Epidermal melanocyte (primary cell): Measurements from ENCODE around the gene BTBD8.
"Not testable (repeated sequence)": the region's sequence is repeated elsewhere in the genome, so short reads cannot be mapped to it uniquely, and the experiment has no call there.

Experiments
- DNase-seq: peaks from one replicate; pipeline ENCODE4 v3.0.0; 2011; ENCODE audit warnings: low spot score; ENCODE audit not compliant: insufficient read length

BTBD8 gene

DNA sequence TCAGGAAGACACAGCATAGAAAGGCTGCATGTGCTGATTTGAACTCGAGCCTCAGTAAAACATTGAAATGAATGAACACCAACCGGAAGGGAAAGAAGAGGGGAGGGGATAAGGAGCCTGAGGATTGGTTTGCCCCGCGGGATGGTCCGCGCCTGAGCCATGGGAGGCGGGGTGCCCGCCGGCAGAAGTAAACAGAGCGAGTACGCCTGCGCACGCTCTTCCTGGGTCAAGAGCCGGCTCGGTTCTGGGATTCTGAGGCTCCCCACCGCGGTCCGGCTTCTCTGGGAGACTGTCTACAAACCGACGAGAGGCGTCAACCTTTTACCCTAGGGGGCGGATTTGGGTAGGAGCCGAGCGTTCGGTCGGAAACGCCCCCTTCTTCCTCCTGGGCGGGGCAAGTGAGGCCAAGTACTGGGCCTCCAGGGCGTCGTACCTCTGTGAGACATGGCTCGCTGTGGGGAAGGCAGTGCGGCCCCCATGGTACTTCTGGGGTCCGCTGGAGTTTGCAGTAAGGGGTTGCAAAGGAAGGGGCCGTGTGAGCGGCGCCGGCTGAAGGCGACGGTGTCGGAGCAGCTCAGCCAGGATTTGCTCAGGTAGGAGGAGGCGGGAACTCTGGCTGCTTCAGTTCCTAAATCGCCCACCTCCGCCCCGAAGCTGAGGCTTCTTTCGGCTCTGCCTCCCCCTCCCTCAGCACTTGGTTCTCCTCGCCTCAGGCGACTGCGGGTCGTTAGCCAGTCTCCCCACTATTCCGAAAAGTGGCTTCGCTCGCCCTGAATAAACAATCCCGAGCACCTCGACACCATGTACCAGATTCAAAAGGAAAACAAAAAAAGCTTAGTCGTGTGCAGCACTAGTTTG is at the start of gene BTBD8:
BTBD8 (plus strand) TSS at position 218 of the 858 bp plus-strand sequence; CDS start at position 445, 227 bp downstream.
- DNase-seq = peak; percentile 71

DNA sequence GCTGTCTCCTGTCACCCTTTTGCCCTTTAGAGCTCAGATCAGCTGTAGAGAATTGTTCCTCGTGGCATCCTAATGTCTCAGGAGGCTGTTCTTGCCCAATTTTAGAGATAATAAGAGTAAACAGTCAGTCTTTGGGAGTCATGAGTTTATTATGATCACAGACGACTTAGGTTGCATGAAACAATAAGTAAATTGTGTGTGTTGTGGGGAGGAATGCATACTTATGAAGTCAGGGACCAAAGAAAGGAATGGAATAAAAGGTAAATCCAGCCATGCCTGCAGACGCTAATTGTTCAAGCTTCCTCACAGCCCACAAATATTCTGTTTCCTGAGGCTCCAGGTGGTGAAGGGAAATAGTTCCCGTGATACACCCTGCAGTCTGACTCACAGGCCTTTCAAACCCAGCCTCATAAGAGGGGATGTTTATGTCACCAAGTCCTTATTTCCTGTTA is 49.5 kb upstream of the BTBD8 start:
- no peak for DNase-seq

DNA sequence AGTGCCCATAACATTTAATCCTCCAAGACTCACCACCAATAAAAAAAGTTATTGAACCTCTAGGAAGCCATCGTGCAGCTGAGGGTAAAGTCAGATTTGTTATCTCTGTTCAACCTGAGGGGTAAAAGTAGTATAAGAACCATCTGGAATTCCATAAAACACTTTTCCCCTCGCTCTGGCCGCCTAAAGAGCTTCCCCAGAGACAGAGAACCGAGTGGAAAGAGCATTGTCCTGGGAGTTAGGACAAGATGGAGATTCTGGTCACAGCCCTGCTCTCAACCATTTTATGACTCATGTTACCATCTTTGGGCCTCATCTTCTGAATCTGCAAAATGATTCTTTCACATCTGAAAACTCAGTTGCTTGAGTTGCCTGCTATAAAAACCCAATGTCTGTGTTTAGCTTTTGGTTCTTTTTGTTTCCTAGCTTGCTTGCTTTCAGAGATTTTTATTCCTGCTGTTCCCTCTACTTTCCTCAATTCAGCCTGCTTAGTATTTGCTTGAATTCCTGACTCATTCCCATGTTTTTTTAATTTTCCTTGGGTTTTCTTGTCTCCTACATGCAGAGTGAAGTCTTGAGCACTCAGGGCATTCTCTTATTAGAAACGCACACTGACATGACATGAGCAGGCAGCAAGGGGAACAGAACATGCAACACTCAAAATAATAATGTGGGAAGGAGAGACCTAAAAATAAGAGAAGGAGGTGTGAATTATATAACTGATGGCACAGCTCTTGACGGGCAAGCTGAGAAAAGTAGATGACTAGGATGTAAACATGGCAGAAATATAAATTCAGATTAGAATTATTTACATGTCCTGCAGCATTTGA is 48.6 kb upstream of the BTBD8 start:
- no peak for DNase-seq

DNA sequence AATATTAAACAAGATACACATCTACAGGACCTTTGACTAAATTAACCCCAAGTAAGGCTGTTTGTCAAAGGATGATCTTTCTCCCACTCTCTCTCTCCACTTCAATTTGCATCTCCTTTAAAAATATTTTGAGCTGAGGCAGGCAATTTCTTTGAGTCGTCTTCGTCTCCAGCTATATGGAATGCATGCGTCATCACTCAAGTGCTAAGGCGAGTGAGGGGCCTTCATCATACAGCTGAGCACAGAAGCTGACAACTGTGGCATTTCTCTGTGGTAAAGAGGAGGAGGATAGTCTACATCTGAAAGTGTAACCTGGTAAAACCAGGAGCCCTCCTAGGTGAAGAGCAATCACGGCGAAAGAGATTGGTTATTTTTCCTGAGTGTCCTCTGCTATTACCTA is 42.7 kb upstream of the BTBD8 start:
- DNase-seq = no peak

DNA sequence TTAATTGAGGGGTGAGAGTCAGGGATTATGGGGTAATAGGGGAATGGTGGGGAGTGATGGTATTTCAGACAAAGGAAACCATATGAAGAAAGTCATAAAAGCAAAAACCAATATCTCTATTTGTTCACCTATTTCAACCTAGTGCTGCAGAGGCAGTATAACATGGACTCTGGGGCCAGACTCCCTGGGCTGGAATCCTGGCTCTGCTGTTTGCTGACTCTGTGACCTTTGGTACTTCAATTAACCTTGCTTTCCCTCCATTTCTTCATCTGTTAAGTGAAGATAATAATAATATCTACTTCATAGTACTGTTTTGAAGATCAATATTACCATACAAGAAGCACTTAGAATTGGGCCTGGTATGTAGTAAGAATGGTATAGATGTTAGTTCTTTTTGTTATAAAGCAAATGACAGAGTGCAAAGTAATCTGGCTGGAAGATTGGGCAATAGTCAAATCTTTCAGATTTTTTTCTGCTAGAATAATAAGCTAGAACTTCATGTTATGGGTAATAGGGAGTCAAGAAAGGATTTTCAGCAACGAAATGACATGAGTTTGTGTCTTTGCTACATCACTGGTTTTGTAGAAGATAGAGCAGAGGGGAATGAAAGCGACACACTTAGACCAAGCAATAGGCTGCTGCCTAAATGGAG is 41.3 kb upstream of the BTBD8 start:
- no peak for DNase-seq

DNA sequence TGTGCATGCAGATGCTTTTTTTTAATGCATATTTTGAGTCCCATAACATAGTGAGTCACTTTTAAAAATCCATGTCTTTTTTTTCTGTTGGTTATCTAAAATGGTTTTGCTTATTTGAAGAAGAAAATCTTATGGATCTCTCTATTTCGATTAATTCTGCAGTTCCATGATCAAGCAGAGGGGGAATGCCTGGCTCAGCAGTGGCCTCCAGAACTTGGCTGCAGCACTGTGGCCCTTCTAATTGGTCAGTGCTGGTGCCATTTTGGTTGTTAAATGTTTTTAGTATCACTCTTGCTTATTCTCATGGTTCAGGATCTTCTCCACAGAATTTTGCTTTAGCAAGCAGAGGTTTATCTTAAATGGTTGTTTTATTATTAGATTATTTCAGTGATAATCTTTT is 39.2 kb upstream of the BTBD8 start:
- no peak for DNase-seq

DNA sequence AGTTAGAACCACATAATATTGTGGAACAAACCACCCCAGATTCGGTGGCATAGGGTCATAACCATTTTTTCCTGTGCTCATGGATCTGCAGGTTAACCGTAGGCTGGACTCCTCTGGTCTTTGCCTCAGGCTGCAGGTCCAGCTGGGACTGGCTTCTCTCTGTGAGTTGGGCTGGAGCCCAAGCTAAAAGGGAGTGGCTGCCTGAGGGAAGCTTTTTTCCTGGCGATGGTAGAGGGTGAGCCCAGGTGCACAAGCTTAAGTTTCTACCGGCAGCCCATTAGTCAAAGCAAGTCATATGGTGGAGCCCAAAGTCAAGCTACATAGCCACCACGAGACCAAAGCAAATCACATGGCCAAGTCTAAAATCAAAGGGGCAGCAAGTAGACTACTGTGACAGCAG is 36.5 kb upstream of the BTBD8 start:
- DNase-seq = no peak

DNA sequence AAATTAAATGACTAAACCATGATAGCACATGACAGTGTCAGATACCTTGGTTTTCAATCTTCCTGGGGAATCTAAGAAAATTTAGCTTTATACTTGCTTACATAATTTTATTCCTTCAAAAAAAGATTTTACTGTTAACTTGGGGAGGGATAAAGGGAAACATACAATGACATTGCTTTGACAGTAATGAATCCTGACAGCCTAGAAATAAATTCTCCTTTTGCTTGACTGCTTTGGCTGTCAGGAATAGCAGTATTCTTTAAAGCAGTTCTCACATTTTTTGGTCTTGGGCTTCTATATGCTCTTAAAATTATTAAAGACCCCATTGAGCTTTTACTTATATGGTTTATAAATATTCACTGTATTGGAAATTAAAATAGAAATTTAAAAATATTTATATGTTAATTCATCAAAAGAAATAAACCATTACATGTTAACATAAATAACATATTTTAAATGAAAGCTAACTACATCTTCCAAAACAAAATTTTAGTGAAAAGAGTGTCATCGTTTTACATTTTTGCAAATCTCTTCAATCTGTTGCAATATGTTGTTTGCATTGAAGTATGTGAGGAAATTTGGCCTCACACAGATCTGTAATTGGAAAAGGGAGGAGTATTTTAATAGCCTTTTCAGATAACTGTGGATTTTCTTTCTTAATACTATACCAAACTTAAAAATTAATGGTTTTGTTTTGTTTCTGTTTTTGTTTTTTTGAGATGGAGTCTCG is 34.2 kb upstream of the BTBD8 start:
- DNase-seq = no peak

DNA sequence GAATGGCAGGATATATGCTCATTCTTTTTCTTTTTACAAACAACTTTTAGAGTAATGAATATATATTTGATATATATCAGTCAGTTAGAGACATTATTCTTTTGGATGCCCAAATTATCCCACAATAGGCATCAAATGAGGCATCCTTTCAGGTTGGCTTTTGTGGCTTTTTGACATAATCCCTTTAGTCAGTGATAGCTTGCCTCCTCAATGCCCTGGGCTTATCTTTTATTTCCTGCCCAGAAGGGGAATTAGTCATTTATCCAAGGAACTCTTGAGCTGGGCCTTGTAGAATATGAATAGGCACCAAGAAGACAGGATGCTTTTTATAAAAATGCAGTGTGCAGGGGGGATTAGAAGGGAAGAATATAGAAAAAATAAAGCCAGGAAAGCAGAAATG is 28.2 kb upstream of the BTBD8 start:
- no peak for DNase-seq

DNA sequence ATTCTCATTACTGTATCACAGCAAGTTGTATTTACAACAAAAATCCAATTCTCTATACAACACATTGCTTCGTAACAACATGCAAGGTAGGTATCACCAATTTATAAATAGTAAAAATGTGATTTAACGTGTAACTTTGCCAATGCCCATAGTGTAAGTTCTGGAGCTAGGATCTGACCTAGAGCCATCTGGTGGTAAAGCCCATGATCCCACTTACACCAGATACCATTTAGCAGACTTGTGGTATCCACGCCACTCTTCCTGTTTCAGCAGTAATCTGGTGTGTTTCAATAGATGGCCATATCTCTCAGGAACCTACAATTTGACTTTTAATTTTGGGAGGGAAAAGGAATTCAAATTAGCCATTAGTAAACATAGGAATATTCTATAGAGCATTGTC is 15.1 kb upstream of the BTBD8 start:
- DNase-seq = no peak

DNA sequence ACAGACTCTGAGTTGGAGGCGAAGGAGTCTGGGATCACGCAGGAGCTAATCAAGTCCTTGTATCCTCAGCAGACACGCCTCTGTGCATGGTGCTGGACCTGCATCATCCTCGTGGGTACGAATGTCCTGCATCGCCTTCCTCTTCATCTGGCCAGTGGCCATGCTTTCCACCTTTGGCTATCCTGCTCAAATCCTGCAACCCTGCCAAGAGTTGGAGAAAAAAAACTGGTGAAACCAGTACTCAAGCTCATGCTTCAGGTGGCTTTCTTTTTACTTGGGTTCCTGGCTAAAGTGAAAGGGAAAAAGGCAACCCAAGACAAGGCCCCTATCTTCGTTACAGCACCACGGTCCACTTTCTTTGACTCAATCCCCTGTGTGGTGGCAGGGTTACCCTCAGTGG is 13.8 kb upstream of the BTBD8 start:
- no peak for DNase-seq

DNA sequence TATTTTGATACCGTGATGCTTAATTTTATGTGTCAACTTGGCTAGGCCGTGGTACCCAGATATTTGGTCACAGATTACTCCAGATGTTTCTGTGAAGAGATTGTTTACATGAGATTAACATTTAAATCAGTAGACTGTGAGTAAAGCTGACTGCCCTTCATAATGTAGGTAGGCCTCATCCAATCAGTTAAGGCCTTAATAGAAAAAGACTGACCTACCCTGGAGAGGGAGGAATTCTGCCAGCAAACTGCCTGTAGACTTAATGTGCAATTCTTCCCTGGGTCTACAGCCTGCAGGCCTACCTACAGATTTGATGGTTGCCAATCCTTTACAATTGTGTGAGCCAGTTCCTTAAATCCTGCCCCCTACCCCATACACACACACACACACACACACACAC is 9.3 kb upstream of the BTBD8 start:
- DNase-seq = no peak

DNA sequence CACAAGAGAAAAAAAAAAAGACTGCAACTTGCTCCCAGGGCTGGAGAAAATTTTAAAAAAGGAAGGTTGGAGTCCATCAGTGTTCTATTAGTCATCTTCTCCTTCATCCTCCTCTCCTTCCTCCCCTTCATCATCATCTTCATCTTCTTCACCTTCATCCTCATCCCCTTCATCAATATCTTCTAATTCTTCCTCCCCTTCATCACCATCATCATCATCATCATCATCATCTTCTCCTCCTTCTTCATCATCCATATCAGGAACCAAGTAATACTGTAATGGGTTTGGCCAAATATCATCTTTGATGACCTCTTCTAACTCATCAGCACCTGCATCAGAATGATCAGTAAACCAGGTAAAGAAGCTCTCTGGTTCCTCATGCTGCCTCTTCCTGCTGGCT is 5.7 kb upstream of the BTBD8 start:
- not testable (repeated sequence) for DNase-seq

DNA sequence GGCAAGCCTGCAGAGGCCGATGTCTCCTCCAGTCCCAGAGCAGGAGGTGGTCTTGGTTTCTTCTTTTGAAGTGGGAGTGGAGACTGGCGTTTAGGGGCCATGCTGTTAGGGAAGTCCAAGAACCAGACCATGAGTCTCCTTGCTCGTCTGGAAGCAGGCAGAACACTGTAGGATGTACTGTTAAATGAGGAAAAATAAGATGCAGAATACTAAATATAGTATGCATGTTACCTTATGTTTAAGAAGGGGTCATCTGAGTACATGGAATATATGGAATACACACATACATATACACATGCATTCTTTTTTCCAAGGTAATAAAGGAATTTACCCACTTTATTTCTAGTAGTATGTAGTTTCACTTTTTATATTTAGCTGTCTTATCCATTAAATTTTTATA is 4.8 kb upstream of the BTBD8 start, which contains the start of gene SETSIP:
SETSIP (minus strand) TSS at position 101 of the 400 bp plus-strand sequence; CDS start at position 101, 0 bp downstream.
- DNase-seq = no peak

DNA sequence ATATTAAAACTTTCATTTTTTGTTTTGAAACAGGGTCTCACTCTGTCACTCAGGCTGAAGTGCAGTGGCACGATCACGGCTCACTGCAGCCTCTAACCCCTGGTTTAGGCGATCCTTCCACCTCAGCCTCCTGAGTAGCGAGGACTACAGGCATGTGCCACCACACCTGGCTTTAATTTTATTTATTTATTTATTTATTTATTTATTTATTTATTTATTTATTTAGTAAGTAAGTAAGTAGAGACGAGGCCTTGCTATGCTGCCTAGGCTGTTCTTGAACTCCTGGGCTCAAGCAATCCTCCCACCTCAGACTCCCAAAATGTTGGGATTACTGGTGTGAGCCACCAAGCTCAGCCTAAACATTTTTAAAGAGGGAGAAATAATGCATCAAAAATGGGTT is 3.8 kb upstream of the BTBD8 start:
- DNase-seq = no peak

DNA sequence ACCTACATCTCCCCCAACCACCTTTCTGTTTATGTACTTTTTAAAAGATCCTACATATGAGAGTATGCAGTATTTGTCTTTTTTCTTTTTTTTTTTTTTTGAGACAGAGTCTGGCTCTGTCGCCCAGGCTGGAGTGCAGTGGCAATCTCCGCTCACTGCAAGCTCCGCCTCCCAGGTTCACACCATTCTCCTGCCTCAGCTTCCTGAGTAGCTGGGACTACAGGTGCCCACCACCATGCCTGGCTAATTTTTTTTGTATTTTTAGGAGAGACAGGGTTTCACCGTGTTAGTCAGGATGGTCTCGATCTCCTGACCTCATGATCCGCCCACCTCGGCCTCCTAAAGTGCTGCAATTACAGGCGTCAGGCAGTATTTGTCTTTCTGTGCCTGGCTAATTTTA is 2.1 kb upstream of the BTBD8 start:
- DNase-seq = not testable (repeated sequence)

DNA sequence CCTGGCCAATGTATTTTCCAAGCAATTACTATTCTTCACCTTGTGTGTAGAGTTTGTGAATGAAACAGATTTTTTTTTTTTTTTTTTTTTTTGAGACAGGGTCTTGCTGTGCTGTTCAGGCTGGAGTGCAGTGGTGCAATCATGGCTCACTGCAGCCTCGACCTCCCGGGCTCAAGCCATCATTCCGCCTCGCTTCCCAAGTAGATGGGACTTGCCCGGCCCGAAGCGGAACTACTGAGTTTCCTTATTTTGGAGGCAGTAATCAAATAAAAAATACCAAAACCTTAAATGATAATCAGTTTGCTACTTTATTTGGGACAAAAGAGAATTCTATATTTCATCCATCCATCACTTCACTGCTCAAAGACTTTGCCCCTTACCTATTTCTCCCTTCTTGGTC is 704 bp upstream of the BTBD8 start:
- DNase-seq = no peak

DNA sequence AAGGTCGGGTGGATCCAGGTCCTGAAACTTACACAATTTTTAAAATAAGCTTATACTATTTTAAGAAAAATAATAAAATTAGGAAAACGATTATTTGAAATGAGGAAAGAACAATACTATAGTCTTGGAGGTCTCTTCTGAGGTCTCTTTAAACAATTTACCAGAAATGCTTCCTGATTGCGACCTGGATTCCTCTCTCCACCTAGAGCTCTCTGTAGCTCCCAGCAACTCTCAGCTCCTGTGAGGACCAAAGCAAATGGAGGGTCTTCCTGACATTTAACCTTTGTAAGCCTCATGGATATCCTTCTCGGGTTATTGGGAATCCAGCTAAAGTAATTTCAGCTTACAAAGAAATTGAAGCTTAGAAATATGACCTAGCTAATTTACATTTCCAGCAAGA is 886 bp downstream of the BTBD8 start:
- DNase-seq = no peak

DNA sequence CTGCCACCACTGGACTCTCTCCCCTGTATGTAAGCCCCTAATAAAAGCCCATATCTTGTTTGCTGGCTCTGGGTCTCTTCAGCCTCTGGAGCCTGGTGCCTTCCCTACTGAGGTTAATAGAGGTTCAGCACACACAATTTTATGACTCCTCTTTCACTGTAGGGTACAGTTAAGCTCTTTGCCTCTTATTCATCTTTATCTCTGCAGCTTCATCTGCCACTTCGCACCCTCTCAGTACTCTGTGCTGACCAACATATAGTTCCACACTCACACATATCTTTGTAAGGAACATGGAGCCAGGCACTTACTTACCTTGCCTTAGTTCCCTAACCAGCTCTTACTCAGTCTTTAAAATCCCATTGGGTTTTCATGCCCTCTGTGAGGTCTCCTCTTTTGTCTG is 4.5 kb downstream of the BTBD8 start:
- DNase-seq = no peak

DNA sequence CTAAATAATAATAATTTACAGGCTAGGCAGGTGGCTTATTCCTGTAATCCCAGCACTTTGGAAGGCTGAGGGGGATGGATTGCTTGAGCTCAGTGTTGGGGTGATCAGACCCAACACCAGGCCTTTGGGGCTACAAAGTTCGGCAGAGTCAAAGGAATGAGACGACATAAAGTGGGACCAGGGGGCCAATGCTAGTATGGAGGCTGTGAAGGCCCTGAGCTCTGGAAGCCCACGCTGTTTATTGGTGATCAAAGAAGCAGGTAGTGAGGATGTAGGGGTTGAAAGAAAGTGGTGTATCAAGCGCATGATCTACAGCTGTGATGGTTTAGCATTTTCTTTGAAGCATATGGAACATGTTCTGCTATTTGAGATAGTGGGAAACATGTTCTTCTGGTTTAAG is 5.6 kb downstream of the BTBD8 start:
- no peak for DNase-seq

DNA sequence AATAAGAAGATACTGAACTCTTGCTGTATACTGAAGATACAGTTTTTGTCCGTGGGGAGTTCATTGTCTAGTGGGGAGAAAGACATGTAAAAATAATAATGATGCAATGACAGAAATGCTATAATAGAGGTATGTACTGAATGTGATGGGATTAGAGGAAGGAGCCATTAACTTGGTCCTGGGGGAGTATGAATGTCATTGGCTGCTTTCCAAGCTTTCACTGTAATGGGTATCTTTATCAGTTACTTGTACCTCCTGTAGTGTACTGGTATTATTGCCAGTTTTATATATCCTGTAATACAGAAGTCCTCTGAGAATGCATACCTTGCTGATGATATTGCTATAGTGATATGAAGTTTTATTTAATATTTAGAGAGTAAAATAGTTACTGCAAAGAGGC is 7.4 kb downstream of the BTBD8 start:
- no peak for DNase-seq
